Loucy (cell line): ENCODE data around the gene ATP5PO.
"Not testable (repeated sequence)": the region's sequence is repeated elsewhere in the genome, so short reads cannot be mapped to it uniquely, and the experiment has no call there.

Source experiments
- H2AFZ ChIP-seq: fragments of 200-600 bp; sonication (generic); 2 replicates; pipeline ENCODE4 v1.6.0; 2016; ENCODE audit warnings: antibody characterized with exemption, mild to moderate bottlenecking, low read length, moderate library complexity
- H3F3A ChIP-seq: fragments of 200-600 bp; 2 replicates; pipeline ENCODE4 v1.6.0; 2016; ENCODE audit warnings: antibody characterized with exemption, low read depth, mild to moderate bottlenecking
- H3K27me3 ChIP-seq: fragments of 200-600 bp; sonication (generic); 2 replicates; pipeline ENCODE4 v1.6.1; 2014; ENCODE audit warnings: low read length, mild to moderate bottlenecking; ENCODE audit not compliant: insufficient read depth, poor library complexity, severe bottlenecking
- H3K36me3 ChIP-seq: fragments of 200-600 bp; sonication (generic); 2 replicates; pipeline ENCODE4 v1.6.1; 2016; ENCODE audit warnings: low read length; ENCODE audit not compliant: insufficient read depth
- H3K4me1 ChIP-seq: fragments of 200-600 bp; sonication (generic); 2 replicates; pipeline ENCODE4 v1.5.1; 2014; ENCODE audit warnings: low read length, mild to moderate bottlenecking; ENCODE audit not compliant: insufficient read depth, poor library complexity, severe bottlenecking
- H3K4me2 ChIP-seq: fragments of 200-600 bp; sonication (generic); 2 replicates; pipeline ENCODE4 v1.6.0; 2014; ENCODE audit warnings: antibody characterized with exemption, low read length, low read depth, mild to moderate bottlenecking; ENCODE audit not compliant: poor library complexity, severe bottlenecking
- H3K4me3 ChIP-seq: fragments of 200-600 bp; sonication (generic); 2 replicates; pipeline ENCODE4 v1.5.1; 2014; ENCODE audit warnings: low read length, mild to moderate bottlenecking, mixed read lengths; ENCODE audit not compliant: poor library complexity, severe bottlenecking
- H3K79me2 ChIP-seq: fragments of 200-600 bp; sonication (generic); 2 replicates; pipeline ENCODE4 v1.6.1; 2014; ENCODE audit warnings: low read length; ENCODE audit not compliant: insufficient read depth
- H3K9ac ChIP-seq: fragments of 200-600 bp; sonication (generic); 2 replicates; pipeline ENCODE4 v1.6.0; 2014; ENCODE audit warnings: mild to moderate bottlenecking, low read depth, low read length, moderate library complexity; ENCODE audit not compliant: poor library complexity, severe bottlenecking
- H3K9me2 ChIP-seq: fragments of 200-600 bp; sonication (generic); replicated peaks from 2 replicates; pipeline ENCODE4 v1.6.1; 2016; ENCODE audit warnings: low read depth, low read length, mixed read lengths
- H3K9me3 ChIP-seq: fragments of 200-600 bp; sonication (generic); 2 replicates; pipeline ENCODE4 v1.6.1; 2014; ENCODE audit warnings: mild to moderate bottlenecking, antibody characterized with exemption, low read length, low read depth; ENCODE audit not compliant: insufficient read depth
- H4K20me1 ChIP-seq: fragments of 200-600 bp; sonication (generic); 2 replicates; pipeline ENCODE4 v1.6.0; 2014; ENCODE audit warnings: antibody characterized with exemption, low read length, mild to moderate bottlenecking; ENCODE audit not compliant: insufficient read depth, poor library complexity, severe bottlenecking
- CTCF ChIP-seq: fragments of 200-600 bp; sonication (generic); conservative IDR thresholded peaks from 2 replicates; pipeline ENCODE4 v1.5.1; 2014; ENCODE audit warnings: mild to moderate bottlenecking, antibody characterized with exemption, low read length
- EZH2phosphoT487 ChIP-seq: fragments of 200-600 bp; IDR thresholded peaks from 2 replicates; pipeline ENCODE4 v1.6.1; 2018; ENCODE audit warnings: antibody characterized with exemption, mild to moderate bottlenecking, moderate library complexity, borderline replicate concordance

Gene ATP5PO

GRCh38 chr21:33871171-33871570, 44.4 kb downstream of the ATP5PO start:
- Histone ChIP-seq H4K20me1 (no peaks in the 10 kb centered on the region), H3K79me2 (no peaks in the 10 kb centered on the region), H3K9me2 (no peaks in the 10 kb centered on the region), H2AFZ (no peak overlapping the region), H3K36me3 (no peaks in the 10 kb centered on the region), H3K4me2 (no peak overlapping the region), H3K4me3 (no peak overlapping the region), H3K9me3 (no peaks in the 10 kb centered on the region), H3K4me1 (no peaks in the 10 kb centered on the region), H3K9ac (no peak overlapping the region), H3K27me3 (no peaks in the 10 kb centered on the region), H3F3A (no peaks in the 10 kb centered on the region)
- TF ChIP-seq CTCF (no peak), EZH2phosphoT487 (no peak)

- Histone ChIP-seq H3K9me3 (no peaks in the 10 kb centered on the region), H3K9ac (no peak overlapping the region), H3F3A (no peaks in the 10 kb centered on the region), H3K36me3 (no peaks in the 10 kb centered on the region), H3K9me2 (no peaks in the 10 kb centered on the region), H3K79me2 (no peaks in the 10 kb centered on the region), H4K20me1 (no peaks in the 10 kb centered on the region), H3K4me2 (no peak overlapping the region), H3K4me1 (no peaks in the 10 kb centered on the region), H3K4me3 (no peak overlapping the region), H3K27me3 (no peaks in the 10 kb centered on the region), H2AFZ (no peak overlapping the region)
- TF ChIP-seq CTCF (no peak), EZH2phosphoT487 (no peak)
Measured at GRCh38 chr21:33870768-33871167, 44.8 kb downstream of the ATP5PO start.

- Histone ChIP-seq H3K4me3 (no peak overlapping the region), H3K79me2 (no peaks in the 10 kb centered on the region), H2AFZ (no peak overlapping the region), H3K9me3 (no peaks in the 10 kb centered on the region), H3K4me1 (no peaks in the 10 kb centered on the region), H3K36me3 (no peaks in the 10 kb centered on the region), H3K4me2 (no peak overlapping the region), H3K27me3 (no peaks in the 10 kb centered on the region), H4K20me1 (no peaks in the 10 kb centered on the region), H3K9me2 (no peaks in the 10 kb centered on the region), H3K9ac (no peak overlapping the region), H3F3A (no peaks in the 10 kb centered on the region)
- TF ChIP-seq EZH2phosphoT487: no peak
- TF ChIP-seq CTCF: no peak
Measured at GRCh38 chr21:33869873-33870272, 45.7 kb downstream of the ATP5PO start.

GRCh38 chr21:33867868-33868267, 47.7 kb downstream of the ATP5PO start:
- not testable (repeated sequence) for H3K27me3 ChIP-seq, H3F3A ChIP-seq, H2AFZ ChIP-seq, H3K4me2 ChIP-seq, H3K79me2 ChIP-seq, H3K9me3 ChIP-seq, H3K9ac ChIP-seq, H3K36me3 ChIP-seq, H3K4me3 ChIP-seq, H3K4me1 ChIP-seq, H3K9me2 ChIP-seq, H4K20me1 ChIP-seq
